SKM-1 (cell line): Measurements from ENCODE around the gene PCSK5.
"Not testable (repeated sequence)": the region's sequence is repeated elsewhere in the genome, so short reads cannot be mapped to it uniquely, and the experiment has no call there.

Experiments used
- DNase-seq: peaks from one replicate; lab custom pipeline; 2025; ENCODE audit not compliant: unreplicated experiment; lab: John Stamatoyannopoulos, UW

Gene PCSK5

GRCh38 chr9:75962013-75962661 is 71.7 kb downstream of the PCSK5 start:
- DNase-seq, result no peak

- no peak for DNase-seq
These were observed 72.2 kb downstream of the PCSK5 start for GRCh38 chr9:75962662-75963036.

- not testable (repeated sequence) for DNase-seq
These were observed 72.8 kb downstream of the PCSK5 start for GRCh38 chr9:75963321-75963720.

GRCh38 chr9:75964427-75964826 is 74.0 kb downstream of the PCSK5 start:
- no peak for DNase-seq

- DNase-seq, result no peak
These were observed 74.8 kb downstream of the PCSK5 start for GRCh38 chr9:75965231-75965630.

GRCh38 chr9:75967556-75967955 is 77.1 kb downstream of the PCSK5 start:
- DNase-seq, result no peak

GRCh38 chr9:75974016-75974766 is 83.7 kb downstream of the PCSK5 start:
- no peak for DNase-seq

GRCh38 chr9:75975071-75975470 is 84.6 kb downstream of the PCSK5 start:
- DNase-seq, result no peak

GRCh38 chr9:75976549-75976948 is 86.1 kb downstream of the PCSK5 start:
- no peak for DNase-seq

GRCh38 chr9:75979362-75979761 is 88.9 kb downstream of the PCSK5 start:
- no peak for DNase-seq

- DNase-seq, result no peak
These were observed 93.0 kb downstream of the PCSK5 start for GRCh38 chr9:75983319-75984045.

- no peak for DNase-seq
These were observed 95.0 kb downstream of the PCSK5 start for GRCh38 chr9:75985515-75985914.

- DNase-seq, result no peak
These were observed 98.2 kb downstream of the PCSK5 start for GRCh38 chr9:75988663-75989062.

- no peak for DNase-seq
These were observed 99.7 kb downstream of the PCSK5 start for GRCh38 chr9:75990156-75990555.

- DNase-seq, result no peak
These were observed 100.3 kb downstream of the PCSK5 start for GRCh38 chr9:75990576-75991304.

GRCh38 chr9:75992482-75993206 is 102.2 kb downstream of the PCSK5 start:
- no peak for DNase-seq

GRCh38 chr9:75993434-75993833 is 103.0 kb downstream of the PCSK5 start:
- DNase-seq, result no peak

- no peak for DNase-seq
These were observed 104.6 kb downstream of the PCSK5 start for GRCh38 chr9:75995066-75995465.

- DNase-seq, result no peak
These were observed 106.3 kb downstream of the PCSK5 start for GRCh38 chr9:75996726-75997125.

- no peak for DNase-seq
These were observed 106.7 kb downstream of the PCSK5 start for GRCh38 chr9:75997206-75997605.
